Stimulated activated CD4-positive, alpha-beta T cell treated with anti-CD3 and anti-CD28 coated beads, Interleukin-12 subunit alpha, Interleukin-12 subunit beta, amount 100 ng/mL, for 24 hours (primary cell): ENCODE measurements around the gene PDE8B.
"Not testable (repeated sequence)": the region's sequence is repeated elsewhere in the genome, so short reads cannot be mapped to it uniquely, and the experiment has no call there.

Experiments used
- DNase-seq, 2 experiments: peaks; one replicate each; pipeline ENCODE4 v3.0.0-alpha.2; 2020; ENCODE audit warnings: low read depth in 2 of 2

The PDE8B gene

DNA sequence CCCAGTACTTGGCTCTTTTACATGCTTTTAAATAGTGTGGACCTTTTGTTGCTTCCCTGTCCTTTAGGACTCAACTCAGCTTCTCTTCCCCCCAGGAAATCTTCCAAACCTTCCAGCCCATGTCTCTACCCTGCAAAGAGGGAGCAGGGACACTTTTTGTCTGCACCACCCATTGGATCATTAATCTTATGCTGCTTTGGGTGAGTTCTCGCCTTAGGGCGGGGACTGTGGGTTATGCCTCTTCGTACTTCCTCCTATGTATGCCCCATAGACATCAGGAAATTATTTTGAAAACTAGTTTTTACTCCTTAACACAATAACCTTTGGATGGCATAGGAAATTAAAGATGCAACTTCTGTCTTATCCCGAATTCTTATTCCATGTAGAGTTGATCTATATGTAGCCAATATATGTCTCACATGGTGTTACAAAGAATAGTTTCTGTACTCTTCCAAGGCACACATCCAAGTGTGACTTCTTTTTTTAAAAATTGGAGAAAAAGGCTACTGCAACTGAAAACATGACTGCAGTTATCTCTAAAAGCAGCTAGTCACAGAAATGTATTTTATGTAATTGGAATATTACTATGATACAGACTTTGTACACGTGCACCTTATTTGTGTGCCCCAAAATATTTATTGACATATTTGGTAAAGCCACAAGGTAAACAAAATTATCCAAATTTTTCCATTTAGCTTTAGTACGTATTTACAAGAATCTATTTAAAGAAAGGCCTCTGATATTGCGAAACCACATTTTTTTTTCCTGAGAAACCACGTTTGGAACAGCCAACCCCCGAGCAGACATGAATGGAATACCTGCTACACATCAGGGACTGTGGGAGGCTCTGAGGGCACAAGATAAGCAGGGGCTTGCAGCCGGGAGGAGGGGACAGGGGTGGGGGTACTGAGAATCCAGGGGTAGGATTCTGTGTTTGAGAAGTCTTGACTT is 148.1 kb downstream of the PDE8B start:
- no peak for DNase-seq

- DNase-seq: no peak
These were observed 148.8 kb downstream of the PDE8B start for GRCh38 chr5:77359231-77359630.

DNA sequence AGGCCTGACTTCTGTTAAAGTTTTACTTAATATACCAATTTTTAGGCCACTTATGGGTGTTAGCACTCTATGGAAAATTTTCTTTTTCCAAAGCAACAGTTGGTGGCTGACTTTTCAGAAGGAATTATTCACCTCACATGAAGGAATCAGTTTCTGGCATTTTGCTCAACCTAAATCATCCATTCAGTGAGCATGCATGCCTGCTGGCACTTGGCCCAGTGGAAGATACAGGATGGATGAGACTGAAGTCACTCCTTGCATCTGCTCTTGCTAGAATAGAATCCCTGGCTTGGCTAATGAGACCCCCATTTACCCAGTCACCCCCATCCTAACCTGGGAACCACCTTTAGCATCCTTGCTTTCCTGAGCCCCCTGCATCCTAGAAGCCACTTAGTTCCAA is 149.9 kb downstream of the PDE8B start:
- DNase-seq: no peak

- no peak for DNase-seq
These were observed 150.5 kb downstream of the PDE8B start for GRCh38 chr5:77360973-77361372.

- no peak for DNase-seq
These were observed 156.4 kb downstream of the PDE8B start for GRCh38 chr5:77366717-77367500.

- DNase-seq: peak in 1 of 2 experiments; percentile 9
These were observed 157.3 kb downstream of the PDE8B start for GRCh38 chr5:77367741-77368140.

DNA sequence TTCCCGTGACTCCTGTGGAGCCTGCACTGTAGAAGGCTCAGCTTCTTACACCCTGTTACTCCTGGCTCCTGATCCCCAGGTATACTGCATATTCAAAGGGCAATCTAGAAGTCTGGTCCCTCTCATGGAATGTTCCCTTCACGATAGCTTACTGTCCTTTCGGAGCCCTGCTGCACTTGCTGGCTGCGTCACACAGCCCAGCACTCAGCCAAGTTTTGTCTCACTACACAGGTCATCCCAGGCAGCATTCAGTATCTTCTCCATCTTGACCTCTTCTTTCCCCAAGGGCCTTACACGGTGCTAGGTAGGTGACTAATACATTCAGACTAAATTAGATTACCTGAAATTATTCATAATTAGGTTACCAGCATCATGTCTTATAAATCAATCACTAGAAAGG is 157.9 kb downstream of the PDE8B start:
- no peak for DNase-seq

DNA sequence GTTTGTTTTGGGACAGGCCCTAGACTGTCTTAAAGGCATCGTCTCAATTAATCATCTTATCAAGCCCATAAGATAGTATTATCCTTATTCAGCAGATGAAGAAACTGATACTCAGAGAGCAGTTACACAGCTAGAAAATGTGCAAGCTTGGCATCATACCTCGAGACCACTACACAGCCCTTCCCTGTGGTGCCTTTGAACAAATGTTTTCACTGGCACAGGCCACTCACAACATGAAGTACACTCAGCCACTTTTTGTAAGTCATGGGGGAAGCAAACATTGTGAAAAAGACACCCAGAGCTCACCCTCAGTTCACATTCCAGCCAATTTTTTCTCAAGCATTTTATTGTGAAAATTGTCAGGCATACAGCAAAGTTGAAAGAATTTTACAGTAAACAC is 159.1 kb downstream of the PDE8B start:
- DNase-seq: no peak

- no peak for DNase-seq
These were observed 164.2 kb downstream of the PDE8B start for GRCh38 chr5:77374686-77375085.

DNA sequence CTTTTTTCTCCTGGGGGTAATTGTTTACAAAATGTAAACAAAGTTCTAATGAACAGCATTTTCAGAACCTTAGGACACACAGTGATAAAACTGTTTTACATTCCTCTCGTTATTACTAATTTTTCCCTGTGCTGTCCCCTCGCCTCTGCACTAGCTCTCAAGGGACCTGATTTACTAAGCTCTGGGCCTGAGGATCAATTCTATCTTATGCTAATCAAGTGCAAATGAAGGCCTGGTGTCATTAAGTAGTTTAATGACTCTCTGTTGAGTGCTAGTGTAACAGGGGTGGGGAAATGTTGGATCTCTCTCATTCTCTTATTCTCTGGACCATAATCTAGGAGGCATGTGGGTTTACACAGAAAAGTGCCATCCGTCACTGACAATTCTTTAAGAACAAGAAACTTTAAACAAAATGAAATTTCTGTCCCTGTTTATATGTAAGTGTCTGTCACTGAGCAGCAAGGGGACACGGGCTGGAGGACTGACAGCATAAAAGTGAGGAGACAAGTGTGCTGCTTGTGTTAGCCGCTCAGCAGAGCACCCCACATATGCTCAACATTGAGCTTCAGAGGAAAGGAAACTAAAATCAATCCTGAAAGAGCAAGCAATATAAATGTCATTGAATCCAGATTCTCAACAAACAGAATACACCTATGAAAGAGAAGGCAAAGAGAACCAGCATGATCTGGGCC is 166.3 kb downstream of the PDE8B start:
- no peak for DNase-seq

GRCh38 chr5:77379558-77380061 is 169.1 kb downstream of the PDE8B start:
- peak; percentile 29 to 45 for DNase-seq

GRCh38 chr5:77380636-77381035 is 170.2 kb downstream of the PDE8B start:
- DNase-seq: no peak

GRCh38 chr5:77383336-77383735 is 172.9 kb downstream of the PDE8B start:
- DNase-seq: not testable (repeated sequence)

DNA sequence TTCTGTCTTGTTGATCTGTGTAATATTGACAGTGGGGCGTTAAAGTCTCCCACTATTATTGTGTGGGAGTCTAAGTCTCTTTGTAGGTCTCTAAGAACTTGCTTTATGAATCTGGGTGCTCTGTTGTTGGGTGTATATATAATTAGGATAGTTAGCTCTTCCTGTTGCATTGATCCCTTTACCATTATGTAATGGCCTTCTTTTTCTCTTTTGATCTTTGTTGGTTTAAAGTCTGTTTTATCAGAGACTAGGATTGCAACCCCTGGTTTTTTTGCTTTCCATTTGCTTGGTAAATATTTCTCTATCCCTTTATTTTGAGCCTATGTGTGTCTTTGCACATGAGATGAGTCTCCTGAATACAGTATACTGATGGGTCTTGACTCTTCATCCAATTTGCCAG is 175.9 kb downstream of the PDE8B start:
- DNase-seq: not testable (repeated sequence)

DNA sequence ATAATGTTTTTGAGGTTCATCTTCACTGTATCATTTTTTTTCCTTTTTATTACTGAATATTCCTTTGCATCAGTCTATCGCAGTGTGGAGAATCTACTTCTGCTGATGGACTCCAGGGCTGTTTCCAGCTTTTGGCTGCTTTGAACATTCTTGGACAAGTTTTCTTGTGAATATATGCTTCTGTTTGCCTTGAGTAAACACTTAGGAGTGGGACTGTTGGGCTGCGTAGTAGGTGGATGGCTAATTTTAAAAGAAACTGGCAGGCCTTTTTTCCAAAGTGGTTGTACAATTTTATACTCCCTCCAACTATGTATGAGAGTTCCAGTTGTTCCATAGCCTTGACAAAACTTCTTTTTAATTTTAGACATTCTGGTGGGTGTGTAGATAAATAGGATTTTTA is 179.3 kb downstream of the PDE8B start:
- no peak for DNase-seq

GRCh38 chr5:77390221-77390620 is 179.7 kb downstream of the PDE8B start:
- DNase-seq: no peak

DNA sequence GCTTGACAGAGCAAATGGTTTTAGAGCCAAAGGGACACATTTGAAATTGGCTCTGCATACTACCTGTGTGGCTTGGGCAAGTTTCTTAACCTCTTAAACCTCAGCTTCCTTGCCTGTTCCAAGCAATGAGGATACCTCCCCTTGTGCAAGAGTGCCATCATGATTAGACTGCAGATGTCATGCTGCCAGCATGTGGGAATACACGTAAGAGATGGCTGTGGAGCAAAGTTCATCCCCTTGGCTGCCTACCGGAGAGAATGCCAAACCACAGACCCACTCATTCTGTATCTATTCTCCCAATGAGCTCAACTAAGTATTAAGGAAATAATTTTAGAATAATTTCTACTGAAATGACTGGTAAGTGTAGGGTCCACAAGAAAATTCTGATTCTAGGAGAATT is 180.3 kb downstream of the PDE8B start:
- no peak for DNase-seq

DNA sequence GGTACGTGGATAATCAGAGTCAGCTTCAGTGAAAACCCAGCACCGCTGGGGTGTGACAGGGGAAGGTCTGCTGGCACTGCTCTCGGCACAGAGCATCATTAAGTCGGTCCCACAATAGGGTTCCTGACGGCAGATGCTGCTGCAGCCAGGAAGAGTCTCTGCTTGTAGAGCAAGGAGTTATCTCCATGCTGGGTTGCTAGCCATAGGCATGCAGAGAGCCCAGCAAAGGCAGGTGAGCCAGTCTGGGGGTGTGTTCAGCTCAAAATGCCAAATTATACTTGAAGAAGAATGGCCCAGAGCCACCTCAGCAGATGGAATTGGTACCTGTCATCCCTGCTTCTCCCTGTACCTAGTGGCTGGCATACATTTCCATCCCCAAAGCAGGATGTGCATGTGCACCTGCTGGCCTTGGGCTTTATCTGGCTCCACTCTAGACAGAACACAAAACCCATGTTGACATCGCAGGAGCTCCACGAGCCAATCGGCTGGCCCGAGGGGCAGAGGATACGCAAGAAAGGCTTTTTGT is 180.8 kb downstream of the PDE8B start:
- no peak for DNase-seq

DNA sequence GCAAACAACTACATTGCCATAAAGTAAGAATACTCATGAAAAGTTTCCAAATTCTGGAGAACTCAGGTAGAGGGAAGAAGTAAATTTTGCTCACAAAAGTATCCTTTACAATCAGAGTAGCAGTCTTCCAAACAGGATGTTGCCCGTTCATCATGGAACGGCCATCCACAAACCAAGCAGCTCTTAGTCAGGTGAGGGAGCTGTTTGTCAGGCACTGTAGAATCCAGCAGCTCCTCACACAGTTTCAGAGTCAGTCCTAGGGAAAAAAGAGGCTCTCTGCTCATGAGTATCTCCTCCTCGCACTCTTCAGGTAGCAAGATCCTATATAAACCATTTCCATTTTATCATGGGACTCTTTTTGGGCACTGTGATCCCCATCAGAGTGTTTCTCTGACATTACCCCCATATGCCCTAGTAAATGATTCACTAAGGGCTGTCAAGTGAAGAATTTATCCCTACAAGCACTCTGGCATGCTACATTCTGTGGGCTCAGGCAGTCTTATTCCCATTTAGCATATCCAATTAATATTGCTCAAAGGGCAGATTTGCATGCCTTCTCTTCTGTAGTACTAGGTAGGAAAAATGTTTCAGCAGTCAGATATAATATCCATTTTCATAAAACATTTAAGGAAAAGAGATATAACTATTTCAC is 183.7 kb downstream of the PDE8B start:
- DNase-seq: no peak

DNA sequence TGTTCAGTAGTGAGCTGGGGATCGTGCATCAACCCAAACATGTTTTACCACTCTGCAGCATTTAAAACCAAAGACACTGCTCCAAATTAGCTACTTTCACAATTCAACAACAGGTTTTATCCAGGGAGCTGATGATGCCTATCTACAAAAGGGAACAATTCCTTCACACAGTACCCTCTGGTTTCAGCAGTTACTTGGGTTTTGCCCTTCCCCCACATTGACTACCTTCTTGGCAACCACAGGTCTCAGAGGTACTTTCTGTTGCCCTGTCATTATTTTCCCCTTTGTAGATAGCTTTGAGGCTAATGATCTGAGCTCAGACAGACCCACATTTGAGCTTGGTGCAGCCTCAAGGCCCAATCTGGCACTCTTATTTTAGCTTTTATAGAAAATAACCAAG is 185.5 kb downstream of the PDE8B start:
- no peak for DNase-seq

GRCh38 chr5:77397686-77398292 is 187.3 kb downstream of the PDE8B start:
- DNase-seq: no peak
